IMR-90 (cell line): ENCODE measurements around the gene TATDN2.

Source experiments
- BHLHE40 ChIP-seq: fragments of 150-350 bp; IDR thresholded peaks from 2 replicates; pipeline ENCODE4 v1.6.1; 2016; ENCODE audit warnings: mild to moderate bottlenecking, low read depth, low read length
- CEBPB ChIP-seq: IDR thresholded peaks from 2 replicates; pipeline ENCODE4 v1.6.1; 2012; ENCODE audit warnings: low read depth, low read length, improper control_type of control experiment
- CHD1 ChIP-seq: IDR thresholded peaks from 2 replicates; pipeline ENCODE4 v1.6.1; 2012; ENCODE audit warnings: low read depth, low read length, improper control_type of control experiment
- CTCF ChIP-seq: conservative IDR thresholded peaks from 2 replicates; pipeline ENCODE4 v1.5.1; 2012; ENCODE audit warnings: mild to moderate bottlenecking, low read depth, low read length, improper control_type of control experiment
- ELK1 ChIP-seq: fragments of 150-350 bp; IDR thresholded peaks from 2 replicates; pipeline ENCODE4 v1.6.1; 2016; ENCODE audit warnings: low read depth, mild to moderate bottlenecking, low read length, moderate library complexity, borderline replicate concordance
- FOS ChIP-seq: fragments of 150-350 bp; IDR thresholded peaks from 2 replicates; pipeline ENCODE4 v1.6.1; 2016; ENCODE audit warnings: low read depth, low read length
- MXI1 ChIP-seq: IDR thresholded peaks from 2 replicates; pipeline ENCODE4 v1.6.1; 2012; ENCODE audit warnings: low read depth, mild to moderate bottlenecking, low read length, moderate library complexity, borderline replicate concordance
- POLR2A ChIP-seq: IDR thresholded peaks from 2 replicates; pipeline ENCODE4 v1.6.1; 2012; ENCODE audit warnings: mild to moderate bottlenecking, low read depth, low read length
- RAD21 ChIP-seq: IDR thresholded peaks from 2 replicates; pipeline ENCODE4 v1.6.1; 2012; ENCODE audit warnings: low read length, improper control_type of control experiment
- RCOR1 ChIP-seq: IDR thresholded peaks from 2 replicates; pipeline ENCODE4 v1.6.1; 2012; ENCODE audit warnings: mild to moderate bottlenecking, low read length, improper control_type of control experiment; ENCODE audit not compliant: insufficient replicate concordance
- RFX5 ChIP-seq: IDR thresholded peaks from 2 replicates; pipeline ENCODE4 v1.8.0; 2012; ENCODE audit warnings: low read depth, mild to moderate bottlenecking, low read length, moderate library complexity
- SMC3 ChIP-seq: fragments of 150-350 bp; IDR thresholded peaks from 2 replicates; pipeline ENCODE4 v1.6.1; 2016; ENCODE audit warnings: low read depth, mild to moderate bottlenecking, antibody characterized with exemption, low read length, moderate library complexity
- USF2 ChIP-seq: fragments of 150-350 bp; IDR thresholded peaks from 2 replicates; pipeline ENCODE4 v1.6.1; 2017; ENCODE audit warnings: mild to moderate bottlenecking, antibody characterized with exemption, low read length, low read depth

- TF ChIP-seq CTCF (no peak), POLR2A (no peak), RAD21 (no peak), MXI1 (no peak), FOS (no peak), USF2 (no peak), CHD1 (no peak), RFX5 (no peak), CEBPB (no peak), BHLHE40 (no peak), ELK1 (no peak), SMC3 (no peak), RCOR1 (no peak)
Observed at GRCh38 chr3:10303785-10304184, 55.5 kb downstream of the TATDN2 start.
